ENCODE data around the gene HOXC9. TPM values are rescaled to one million over a fixed set of nuclear protein-coding genes. Genes with fewer than 3 reads are reported as not detected.

HOXC9 gene
- total RNA-seq, 1 experiment from 2014 or later = 11.3 TPM

- TF ChIP-seq FOSL1 (IDR thresholded peaks at IDR 0.05; ENCODE audit: low read depth) (no peak), ZNF274 (IDR thresholded peaks at IDR 0.05; ENCODE audit: low read depth, low read length) (no peak), CEBPB (IDR thresholded peaks at IDR 0.05; ENCODE audit: low read depth) (no peak), POLR2AphosphoS5 (IDR thresholded peaks at IDR 0.05; ENCODE audit: low read depth, low read length) (no peak), EZH2 (IDR thresholded peaks at IDR 0.05) (no peak), TCF7L2 (IDR thresholded peaks at IDR 0.05; ENCODE audit: borderline replicate concordance, extremely low read depth, insufficient read depth, insufficient read length) (no peak), JUND (IDR thresholded peaks at IDR 0.05) (no peak), CTCF (IDR thresholded peaks at IDR 0.05 in 2 of 3, conservative IDR thresholded peaks at IDR 0.05 in 1 of 3; ENCODE audit: borderline replicate concordance in 1 of 3, insufficient read depth in 1 of 3, low read depth in 2 of 3, low read length in 2 of 3) (no peak), MAX (IDR thresholded peaks at IDR 0.05) (no peak), ZFX (IDR thresholded peaks at IDR 0.05) (peak; percentile 65), POLR2A (IDR thresholded peaks at IDR 0.05; ENCODE audit: borderline replicate concordance, extremely low read depth, insufficient read depth, insufficient read length) (peak; percentile 37), ATF3 (IDR thresholded peaks at IDR 0.05) (no peak), SRF (IDR thresholded peaks at IDR 0.05; ENCODE audit: low read depth) (no peak), EGR1 (IDR thresholded peaks at IDR 0.05; ENCODE audit: low read depth) (no peak)
- H3K27ac ChIP-seq (ENCODE audit: low read depth, low read length) = peak overlapping the region; percentile 94
- no peaks in the 10 kb centered on the region for H3K36me3 ChIP-seq (ENCODE audit: control insufficient read depth in 1 of 2, insufficient read depth in 2 of 2, low read length in 2 of 2)
- no peaks in the 10 kb centered on the region for H4K20me1 ChIP-seq (ENCODE audit: insufficient read depth)
- H3K9me3 ChIP-seq (ENCODE audit: control insufficient read depth in 1 of 2, insufficient read depth in 1 of 2, low read depth in 1 of 2, low read length in 2 of 2) = no peaks in the 10 kb centered on the region
- H3K27me3 ChIP-seq (ENCODE audit: insufficient read depth, low read length) = no peaks in the 10 kb centered on the region
- ChIA-PET POLR2A (no interaction called here), RAD21 (ENCODE audit: low non-redundant PET in 1 of 2, low total read pairs in 2 of 2, uncharacterized antibody in 2 of 2, unreplicated experiment in 2 of 2) (interaction anchor here in 1 of 2 experiments (0.8 kb wide), 2 partner anchors 120 to 183 kb away, joined by 3 to 4 read pairs; no protein-coding TSS in a partner anchor), CTCF (interaction anchor here (1.1 to 3.3 kb wide), 4 partner anchors 9 to 272 kb away, joined by 3 to 43 read pairs (median 14); partner anchors contain the start of genes HOXC5 and HOXC6)
- BruUV-seq (replicated peaks) = TSS peak; percentile 90
- H3K9me2 ChIP-seq (ENCODE audit: insufficient read depth) = no peaks in the 10 kb centered on the region
- DNase-seq (ENCODE audit: low read depth, low spot score) (no peak), ATAC-seq (peak; percentile 1)
- no peak overlapping the region for H2AFZ ChIP-seq (ENCODE audit: low read depth, low read length, poor library complexity, severe bottlenecking)
- no peaks in the 10 kb centered on the region for H3K79me2 ChIP-seq (ENCODE audit: insufficient read depth, low read length)
- intact Hi-C loops (cut with micrococcal nuclease) = no loop called here
- peaks cover 24 to 38% of the 10 kb centered on the region in 2 experiments for H3K4me1 ChIP-seq (ENCODE audit: control insufficient read depth in 1 of 2, insufficient read depth in 2 of 2, low read length in 2 of 2)
- H3K4me2 ChIP-seq (ENCODE audit: low read length) = peak overlapping the region; percentile 99
- peak overlapping the region; percentile 76 to 88 for H3K4me3 ChIP-seq (replicated peaks in 1 of 2; ENCODE audit: low read depth in 1 of 2, low read length in 2 of 2)
- peak overlapping the region; percentile 94 for H3K9ac ChIP-seq (ENCODE audit: low read length)
Observed at GRCh38 chr12:54018468-54018984, 18.6 kb downstream of the HOXC9 start.

Measured in HCT116 (cell line).